ENCODE data around the gene RHBDD1. TPM values are rescaled to one million over a fixed set of nuclear protein-coding genes. Genes with fewer than 3 reads are reported as not detected.

Gene RHBDD1
- total and polyA plus RNA-seq, 2 donors (not counting 1 experiment from before 2014, with no cell fraction given) = 21.2 to 128 TPM

DNA sequence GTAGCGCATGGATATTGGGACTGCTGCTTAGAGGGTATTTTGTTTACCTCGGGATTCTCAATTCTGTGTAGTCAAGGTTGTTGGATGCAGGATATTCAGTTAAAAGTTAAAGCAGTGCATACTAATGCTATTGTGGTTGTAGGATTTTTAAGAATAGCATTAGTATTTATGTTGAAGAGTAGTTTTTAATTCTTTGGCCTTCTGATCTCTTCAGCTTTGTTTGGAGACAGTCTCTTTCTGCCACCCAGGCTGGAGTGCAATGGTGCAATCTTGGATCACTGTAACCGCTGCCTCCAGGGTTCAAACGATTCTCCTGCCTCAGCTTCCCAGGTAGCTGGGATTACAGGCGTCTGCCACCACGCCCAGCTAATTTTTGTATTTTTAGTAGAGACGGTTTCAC, 1.5 kb downstream of the RHBDD1 start:
- Histone ChIP-seq H4K20me1 (ENCODE audit: control insufficient read depth, insufficient read depth, low read length, poor library complexity, severe bottlenecking) (peaks cover 9% of the 10 kb centered on the region), H3K9ac (ENCODE audit: low read length) (peak overlapping the region; percentile 98), H3K9me3 (ENCODE audit: control extremely low read depth in 1 of 3, control insufficient read depth in 2 of 3, insufficient read depth in 1 of 3, low read length in 2 of 3) (peaks cover 0 to 5% (median 0%) of the 10 kb centered on the region in 3 donors), H3K4me2 (replicated peaks; ENCODE audit: low read depth, low read length, poor library complexity, severe bottlenecking) (peak overlapping the region; percentile 87), H3K79me2 (ENCODE audit: control insufficient read depth, insufficient read depth, low read length) (peaks cover 72% of the 10 kb centered on the region), H2AFZ (ENCODE audit: insufficient read depth, low read depth, low read length, poor library complexity, severe bottlenecking) (no peak overlapping the region), H3K4me3 (ENCODE audit: control extremely low read depth in 1 of 5, extremely low read depth in 1 of 5, insufficient read depth in 1 of 5, low read depth in 2 of 5, low read length in 4 of 5) (peak overlapping the region in 2 of 5 experiments; percentile 85 to 89), H3K36me3 (replicated peaks in 1 of 2; ENCODE audit: control extremely low read depth in 1 of 2, control insufficient read depth in 1 of 2, extremely low read depth in 1 of 2, insufficient read depth in 2 of 2, low read length in 1 of 2) (peaks cover 0 to 2% of the 10 kb centered on the region in 2 experiments), H3K4me1 (ENCODE audit: control insufficient read depth in 2 of 2, insufficient read depth in 2 of 2, low read length in 2 of 2) (peaks cover 50 to 62% of the 10 kb centered on the region in 2 donors), H3K27me3 (replicated peaks in 1 of 4; ENCODE audit: control extremely low read depth in 1 of 4, control insufficient read depth in 3 of 4, insufficient read depth in 4 of 4, low read length in 3 of 4) (no peaks in the 10 kb centered on the region), H3K27ac (ENCODE audit: low read length in 2 of 2) (peak overlapping the region; percentile 95 to 99)
- no peak for ATAC-seq (ENCODE audit: low read depth)
- 91% methylated on average over 7 of the region's 7 CpGs for WGBS (ENCODE audit: insufficient coverage)
- no peaks in the 10 kb centered on the region for H3K9me3 Mint-ChIP-seq (ENCODE audit: insufficient read depth)
- DNase-seq = no peak
- POLR2A ChIA-PET = no interaction called here
- H3K4me3 Mint-ChIP-seq = peak overlapping the region; percentile 98
- CTCF ChIA-PET = interaction anchor here (0.8 to 1.6 kb wide), 2 partner anchors 8 to 148 kb away, joined by 3 read pairs; no protein-coding TSS in a partner anchor
- intact Hi-C loops (cut with micrococcal nuclease) = loop anchor here (5.0 kb wide), 1 partner anchor 40 kb away; no protein-coding TSS in a partner anchor
- TF ChIP-seq EZH2 (IDR thresholded peaks at IDR 0.05; ENCODE audit: borderline replicate concordance, insufficient read depth, low read depth, low read length, poor library complexity, severe bottlenecking) = no peak
- TF ChIP-seq, protein P1, sequence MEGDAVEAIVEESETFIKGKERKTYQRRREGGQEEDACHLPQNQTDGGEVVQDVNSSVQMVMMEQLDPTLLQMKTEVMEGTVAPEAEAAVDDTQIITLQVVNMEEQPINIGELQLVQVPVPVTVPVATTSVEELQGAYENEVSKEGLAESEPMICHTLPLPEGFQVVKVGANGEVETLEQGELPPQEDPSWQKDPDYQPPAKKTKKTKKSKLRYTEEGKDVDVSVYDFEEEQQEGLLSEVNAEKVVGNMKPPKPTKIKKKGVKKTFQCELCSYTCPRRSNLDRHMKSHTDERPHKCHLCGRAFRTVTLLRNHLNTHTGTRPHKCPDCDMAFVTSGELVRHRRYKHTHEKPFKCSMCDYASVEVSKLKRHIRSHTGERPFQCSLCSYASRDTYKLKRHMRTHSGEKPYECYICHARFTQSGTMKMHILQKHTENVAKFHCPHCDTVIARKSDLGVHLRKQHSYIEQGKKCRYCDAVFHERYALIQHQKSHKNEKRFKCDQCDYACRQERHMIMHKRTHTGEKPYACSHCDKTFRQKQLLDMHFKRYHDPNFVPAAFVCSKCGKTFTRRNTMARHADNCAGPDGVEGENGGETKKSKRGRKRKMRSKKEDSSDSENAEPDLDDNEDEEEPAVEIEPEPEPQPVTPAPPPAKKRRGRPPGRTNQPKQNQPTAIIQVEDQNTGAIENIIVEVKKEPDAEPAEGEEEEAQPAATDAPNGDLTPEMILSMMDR (IDR thresholded peaks at IDR 0.05) = no peak
- peak overlapping the region; percentile 100 for H3K27ac Mint-ChIP-seq
- H3K27me3 Mint-ChIP-seq = no peaks in the 10 kb centered on the region
- H3K4me1 Mint-ChIP-seq = peaks cover 61% of the 10 kb centered on the region
